C4-2B (cell line): ENCODE measurements around the gene LRIG2.

Source experiments
- CTCF ChIP-seq: fragments of 450-650 bp; conservative IDR thresholded peaks from 2 replicates; pipeline ENCODE4 v1.5.1; 2017; ENCODE audit warnings: mild to moderate bottlenecking
- ZFX ChIP-seq: fragments of 450-650 bp; IDR thresholded peaks from 2 replicates; pipeline ENCODE4 v1.6.1; 2017

- no peak for TF ChIP-seq CTCF
- no peak for TF ChIP-seq ZFX
Measured at GRCh38 chr1:113125517-113125916, 52.5 kb downstream of the LRIG2 start.
